ENCODE measurements around the gene BDH1. TPM values are rescaled to one million over a fixed set of nuclear protein-coding genes. Genes with fewer than 3 reads are reported as not detected.

BDH1 gene
- 3.0 and 17.1 TPM in 2 replicates for total RNA-seq

GRCh38 chr3:197555281-197556261, at the start of gene BDH1:
Gene BDH1 (minus strand): TSS chr3:197555968. CDS start chr3:197546443, 9,525 bp downstream.

Small RNA genes lying within 50 kb of the gene (small RNA-seq; reads per million reads assigned to genes)
- gene AC132008.1 (ENCODE audit: low replicate concordance) = 0.13 reads per million

Other genes starting within 250 kb of the BDH1 start
- 23.4 and 26.1 TPM in 2 replicates for gene RUBCN, start 180.9 kb upstream of the BDH1 start, total RNA-seq
- gene FYTTD1, start 193.9 kb upstream of the BDH1 start, total RNA-seq = 44.1 and 45.3 TPM in 2 replicates
- gene LRCH3, start 235.3 kb upstream of the BDH1 start, total RNA-seq = 38.3 and 47.1 TPM in 2 replicates

All from placental pericyte (primary cell).